Measurements from ENCODE around the gene COX20.

COX20 gene

DNA sequence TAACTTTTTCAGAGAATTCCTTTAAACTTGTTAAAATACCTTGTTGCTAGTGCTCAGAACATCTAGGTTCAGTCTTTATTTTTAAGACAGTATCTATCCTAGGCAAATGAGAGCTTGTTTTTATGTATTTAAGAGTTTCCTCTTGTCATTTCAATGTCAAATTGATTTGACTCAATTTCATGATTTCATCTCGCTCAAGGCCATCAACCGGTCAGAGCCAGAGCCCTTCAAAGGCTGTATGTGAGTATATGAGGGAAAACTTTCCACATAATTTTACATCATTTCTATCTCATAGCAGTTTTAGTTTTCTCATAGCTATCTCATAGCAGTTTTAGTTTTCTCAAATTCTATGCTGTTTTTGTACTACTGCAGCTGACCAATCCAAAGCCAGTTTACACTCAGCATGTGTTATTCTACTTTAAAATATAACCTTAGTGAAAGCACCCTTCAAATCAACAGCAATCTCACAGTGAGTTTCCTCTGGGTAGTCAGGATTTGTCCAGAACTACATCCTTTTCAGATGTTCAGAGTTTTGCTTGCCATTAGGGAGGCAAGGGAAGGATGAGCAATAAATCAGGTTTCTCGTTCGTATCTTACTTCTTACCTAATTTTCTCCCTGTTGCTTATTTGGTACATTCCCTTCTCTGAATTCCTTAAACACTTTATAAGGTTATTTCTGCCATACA lies 16.2 kb downstream of the COX20 start:
- DNase-seq (ENCODE audit: low read depth), result no peak

DNA sequence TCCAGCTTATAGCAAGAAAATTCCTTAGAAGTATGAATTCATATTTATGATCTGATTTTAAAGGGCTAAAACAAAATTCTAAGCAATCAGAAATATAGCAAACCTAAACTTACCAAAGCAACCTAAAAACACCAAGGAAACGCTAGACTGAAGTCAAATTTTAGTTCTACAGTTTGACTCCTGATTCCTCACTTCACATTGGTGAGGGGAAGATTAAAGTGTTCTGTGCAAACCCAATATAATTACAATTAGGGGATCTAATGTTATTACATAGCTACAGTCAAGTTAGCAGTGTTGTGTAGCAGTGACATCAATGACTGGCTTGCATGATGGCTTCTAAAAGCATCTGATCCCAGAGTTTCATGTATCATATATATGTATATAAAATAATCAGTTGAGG lies 17.2 kb downstream of the COX20 start:
- DNase-seq (ENCODE audit: low read depth), result no peak

DNA sequence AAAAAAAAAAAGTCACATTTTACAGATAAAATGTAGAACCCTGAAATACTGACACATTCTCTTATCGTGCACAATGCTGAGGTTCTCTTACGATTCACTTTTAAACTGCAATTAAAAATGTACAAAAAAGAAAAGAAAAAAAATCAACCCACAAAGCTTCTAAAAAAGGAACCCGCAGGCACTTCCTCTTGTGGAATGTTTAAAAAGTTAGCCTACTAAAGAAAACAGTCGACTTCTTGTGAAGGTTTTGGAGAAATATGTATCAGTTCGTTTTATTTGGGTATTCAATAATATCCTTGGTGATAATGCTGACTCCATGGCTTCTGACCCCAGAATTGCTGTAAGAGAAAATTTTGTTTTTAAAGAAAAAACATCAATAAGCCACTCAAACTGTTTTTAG lies 18.7 kb downstream of the COX20 start:
- DNase-seq (ENCODE audit: low read depth), result no peak

DNA sequence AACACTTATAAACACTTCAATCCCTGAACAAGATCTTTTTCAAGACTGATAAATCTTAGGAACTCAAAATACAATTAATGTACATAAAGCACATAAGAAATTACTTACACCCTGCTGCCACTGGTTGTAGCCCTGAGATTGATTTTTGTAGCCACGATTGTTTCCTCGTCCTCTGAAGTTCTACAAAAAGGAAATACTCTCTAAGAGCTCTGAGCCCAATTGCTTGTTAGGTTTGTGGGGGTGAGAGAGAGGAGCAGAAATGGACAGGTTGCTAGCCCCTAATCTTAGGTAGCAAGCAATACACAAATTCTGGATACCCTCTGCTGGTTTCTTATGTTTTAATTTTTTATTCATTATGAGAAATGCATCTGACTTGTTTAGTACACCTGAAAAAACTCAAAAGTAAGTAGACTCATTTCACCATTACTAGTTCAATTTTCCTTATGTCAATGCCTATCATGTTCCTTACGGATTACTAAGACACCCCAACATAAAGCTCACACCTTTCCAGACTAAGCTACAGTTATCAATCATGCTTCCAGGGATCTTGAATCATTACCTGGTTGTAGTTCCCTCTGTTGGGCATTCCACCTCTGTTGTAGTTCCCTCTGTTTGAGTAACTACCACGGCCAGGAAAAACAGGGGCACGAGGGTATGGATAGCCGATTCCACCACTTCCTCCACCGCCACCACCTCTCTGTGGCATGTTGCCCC lies 19.6 kb downstream of the COX20 start:
- no peak for DNase-seq (ENCODE audit: low read depth)

DNA sequence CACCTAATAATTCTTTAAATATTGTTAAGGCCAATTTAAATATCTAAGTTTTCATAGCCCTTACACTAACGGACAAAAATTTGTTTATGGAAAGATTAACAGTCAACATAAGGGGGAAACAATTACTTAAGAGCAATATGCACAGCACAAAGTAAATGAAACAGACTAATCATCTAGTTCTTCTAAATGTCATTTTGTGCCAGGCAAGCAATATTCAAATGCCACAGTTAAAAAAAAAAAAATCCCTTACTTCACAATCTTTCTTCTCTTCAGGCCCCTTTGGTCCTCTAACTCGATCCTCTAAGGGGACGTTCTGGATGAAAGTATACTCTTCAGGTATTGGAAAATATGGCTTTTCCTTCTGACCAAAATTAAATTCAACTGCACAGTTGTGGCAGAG lies 22.3 kb downstream of the COX20 start:
- DNase-seq (ENCODE audit: low read depth), result no peak

DNA sequence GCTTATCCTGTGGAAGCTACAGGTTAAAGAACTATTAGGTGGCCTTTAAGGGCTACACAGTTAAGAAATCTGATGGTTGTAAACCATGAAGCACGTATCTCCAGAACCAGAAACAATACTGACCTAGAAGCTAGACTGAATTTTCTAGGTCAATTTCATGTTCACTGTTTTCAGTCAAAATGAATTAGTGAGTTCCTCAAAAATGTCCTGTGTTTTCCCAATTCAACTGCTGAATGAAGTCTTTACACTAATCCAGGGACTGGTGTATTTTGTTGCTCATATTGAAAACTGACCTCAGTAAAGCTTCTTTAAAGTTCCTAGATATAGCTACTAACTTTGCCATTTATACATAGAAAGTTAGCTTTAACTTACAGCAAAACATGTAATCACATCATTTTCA lies 22.9 kb downstream of the COX20 start:
- no peak for DNase-seq (ENCODE audit: low read depth)

DNA sequence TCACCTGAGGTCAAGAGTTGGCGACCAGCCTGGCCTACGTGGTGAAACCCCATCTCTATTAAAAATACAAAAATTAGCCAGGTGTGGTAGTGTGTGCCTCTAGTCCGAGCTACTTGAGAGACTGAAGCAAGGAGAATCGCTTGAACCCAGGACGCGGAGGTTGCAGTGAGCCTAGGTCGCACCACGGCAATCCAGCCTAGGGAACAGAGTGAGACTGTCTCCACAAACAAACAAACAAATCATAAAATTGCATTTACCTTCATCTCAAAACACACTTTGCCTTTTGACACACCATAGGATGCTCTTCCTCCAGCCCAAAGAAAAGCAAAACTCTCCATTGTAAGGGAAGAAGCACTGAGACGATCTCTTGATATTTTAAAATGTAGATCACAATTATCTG lies 24.6 kb downstream of the COX20 start:
- DNase-seq (ENCODE audit: low read depth), result no peak

DNA sequence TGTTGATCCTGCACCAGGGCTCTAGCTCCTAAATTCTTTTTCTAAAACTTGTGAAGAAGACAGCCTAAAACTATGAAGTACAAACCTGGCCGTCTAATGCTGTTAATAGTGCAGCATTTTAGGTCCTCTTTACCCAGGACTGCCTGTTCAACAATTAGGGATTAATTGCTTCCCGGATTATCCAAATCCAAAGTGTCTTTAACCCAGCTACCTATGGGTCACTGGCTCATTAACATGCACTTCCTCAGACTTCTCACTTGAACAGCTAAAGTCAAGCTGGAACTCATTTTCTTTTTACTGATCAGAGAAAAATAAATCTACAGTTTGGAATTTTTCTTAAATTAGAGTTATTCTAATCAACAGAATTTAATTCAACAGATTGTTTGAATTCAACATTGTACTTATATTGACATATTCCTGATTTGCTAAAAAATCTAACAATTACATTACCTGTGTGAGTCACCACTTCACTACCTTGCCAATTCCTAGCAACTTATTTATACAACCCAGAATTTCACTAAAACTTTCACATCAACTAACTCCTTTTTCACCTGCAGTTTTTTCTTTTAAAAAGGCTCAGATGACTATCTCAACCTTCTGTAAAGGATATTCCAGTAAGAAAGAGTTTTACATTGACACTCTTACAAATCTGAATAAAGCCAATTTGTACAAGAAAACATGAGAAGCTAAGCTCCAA lies 25.6 kb downstream of the COX20 start:
- no peak for DNase-seq (ENCODE audit: low read depth)

DNA sequence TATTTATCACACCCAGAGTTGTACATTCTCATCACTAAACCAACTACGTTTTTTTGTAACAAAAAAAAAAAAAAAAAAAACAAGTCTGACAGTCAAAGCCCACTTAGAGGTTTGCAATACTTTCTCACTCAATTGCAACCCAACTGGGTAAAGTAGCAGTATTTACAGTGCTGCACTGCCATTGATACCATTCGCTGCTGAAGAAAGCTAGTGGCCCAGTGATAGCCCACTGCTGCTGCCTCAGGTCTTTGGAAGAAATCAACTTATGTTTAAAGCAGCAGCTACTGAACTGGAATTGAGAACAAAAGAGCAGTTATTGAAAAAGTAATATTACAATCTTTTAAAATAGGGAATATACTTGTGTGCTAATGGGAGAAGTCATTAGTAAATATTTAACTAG lies 26.2 kb downstream of the COX20 start:
- no peak for DNase-seq (ENCODE audit: low read depth)

DNA sequence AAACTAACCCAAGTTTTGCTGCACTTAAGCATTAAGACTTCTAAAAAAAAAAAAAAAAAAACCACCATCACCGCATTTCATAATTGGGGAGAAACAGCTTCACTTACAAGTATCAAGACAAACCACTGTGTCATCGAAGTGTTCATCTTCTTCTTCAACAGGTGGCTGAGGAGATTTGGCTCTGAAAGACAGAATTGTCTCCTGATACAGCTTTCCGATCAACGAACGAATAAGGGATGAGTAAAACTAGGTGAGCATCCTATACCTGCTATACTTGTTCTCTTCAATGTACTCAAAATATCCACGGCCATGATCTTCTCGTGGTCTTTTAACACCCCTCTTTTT lies 26.9 kb downstream of the COX20 start:
- DNase-seq (ENCODE audit: low read depth), result no peak

DNA sequence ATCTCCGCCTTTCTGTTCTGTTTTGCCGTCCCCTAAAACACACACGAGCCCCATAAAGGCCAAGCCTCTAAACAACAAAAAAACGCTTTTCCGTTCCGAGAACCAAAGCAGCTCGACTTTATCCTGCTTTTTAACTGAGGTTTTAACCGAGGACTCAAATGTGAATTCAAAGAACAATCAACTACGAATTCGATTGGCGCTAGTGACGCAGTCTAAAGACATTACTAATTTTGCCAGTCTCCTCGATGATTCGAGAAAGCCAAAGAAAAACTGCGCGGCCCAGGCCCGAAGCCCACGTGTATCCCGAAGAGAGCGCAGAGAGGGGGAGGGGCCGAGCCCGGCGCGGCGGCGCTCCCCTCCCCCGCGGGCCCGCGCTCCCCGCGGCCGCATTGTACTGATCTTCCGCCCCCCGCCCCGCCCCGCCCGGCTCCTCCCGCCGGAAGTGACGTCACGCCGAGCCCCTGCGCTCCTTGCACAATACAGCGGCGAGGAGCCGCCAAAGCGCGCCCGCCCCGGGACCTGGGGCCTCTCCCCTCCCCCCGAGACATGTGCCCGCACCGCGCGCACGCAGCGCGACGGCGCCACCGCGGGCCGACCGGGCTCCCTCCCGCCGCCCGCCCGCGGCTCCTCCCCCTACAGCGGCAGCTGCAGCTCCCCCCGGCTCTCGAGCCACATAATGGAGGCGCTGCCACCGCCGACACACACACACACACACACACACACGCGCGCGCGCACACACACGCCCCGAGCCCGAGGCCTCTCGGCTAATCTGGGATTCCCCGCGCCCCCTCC lies 27.4 kb downstream of the COX20 start:
- peak; percentile 97 for DNase-seq (ENCODE audit: low read depth)

DNA sequence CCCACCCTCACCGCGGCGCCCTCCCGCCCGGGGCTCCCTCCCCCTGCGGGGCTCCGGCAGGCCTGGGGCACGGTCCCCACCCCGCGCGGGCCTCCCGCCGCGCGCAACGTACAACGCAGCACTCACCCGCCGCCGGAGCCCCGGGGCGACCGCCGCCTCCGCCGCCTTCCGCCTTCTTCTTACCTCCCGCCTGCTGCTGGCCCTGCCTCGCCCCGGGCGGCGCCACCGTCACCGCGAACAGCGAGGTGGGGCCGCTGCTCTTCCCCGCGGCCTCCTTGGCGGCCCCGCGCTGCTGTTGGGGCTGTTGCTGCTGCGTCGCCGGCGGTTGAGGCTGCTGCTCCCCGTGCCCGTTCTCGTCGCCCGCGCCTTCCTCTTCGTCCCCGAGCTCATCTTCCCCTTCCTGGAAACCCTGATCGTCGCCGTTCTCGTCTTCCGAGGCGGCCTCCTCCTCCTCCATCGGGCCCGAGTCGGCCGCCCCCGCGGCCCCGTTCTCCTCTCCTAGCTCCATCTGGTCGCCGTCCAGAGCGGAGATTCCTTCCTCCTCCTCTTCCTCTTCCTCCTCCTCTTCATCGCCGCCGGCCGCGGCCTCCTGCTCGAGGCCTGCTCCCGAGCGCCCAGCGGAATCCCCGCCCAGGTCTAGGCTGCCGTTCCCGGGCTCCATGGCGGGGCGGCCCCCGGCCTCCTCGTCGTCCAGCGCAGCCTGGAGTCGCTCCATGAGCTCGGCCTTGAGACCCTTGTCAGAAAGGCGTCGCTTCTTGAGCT lies 28.2 kb downstream of the COX20 start:
- peak; percentile 14 for DNase-seq (ENCODE audit: low read depth)

DNA sequence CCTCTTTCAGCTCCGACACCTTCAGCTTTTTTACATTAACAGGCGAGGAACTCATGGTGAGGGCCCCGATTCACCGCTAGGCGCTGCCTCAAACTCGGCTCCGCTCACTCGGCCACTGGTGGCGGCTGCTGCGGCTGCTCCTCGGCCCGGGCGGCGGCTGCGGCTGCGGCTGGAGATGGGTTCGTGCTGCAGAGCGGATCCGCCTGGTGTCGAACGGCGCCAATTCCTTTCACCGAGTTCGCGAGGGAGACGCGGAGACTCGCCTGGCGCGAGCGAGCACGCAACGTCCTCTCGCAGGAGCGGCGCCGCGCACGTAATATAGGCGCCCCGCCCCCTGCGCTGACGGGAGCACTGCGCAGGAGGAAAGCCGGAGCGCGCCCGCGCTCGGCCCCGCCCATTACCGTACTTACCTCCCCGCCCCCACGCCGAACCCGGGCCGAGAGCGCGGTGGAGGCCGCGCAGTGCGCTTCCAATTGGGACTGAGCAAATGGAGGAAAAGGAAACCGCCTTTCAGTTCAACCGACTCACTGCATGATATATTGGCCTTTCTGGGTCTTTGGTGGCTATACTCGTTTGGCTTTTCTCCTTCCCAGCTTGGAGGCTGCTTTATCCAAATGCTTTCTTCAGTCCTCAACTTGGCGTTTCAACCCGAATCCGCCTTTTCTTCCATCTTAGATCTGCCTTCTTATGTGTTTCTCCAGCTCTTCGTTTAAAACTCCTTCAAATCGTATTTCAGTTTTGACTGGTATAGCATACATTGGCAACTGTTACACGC lies 29.0 kb downstream of the COX20 start, which contains the start of gene HNRNPU:
TSS of gene HNRNPU (minus strand) at position 291 of the 775 bp plus-strand sequence. CDS start at position 55, 236 bp downstream.
- DNase-seq (ENCODE audit: low read depth), result peak; percentile 94

DNA sequence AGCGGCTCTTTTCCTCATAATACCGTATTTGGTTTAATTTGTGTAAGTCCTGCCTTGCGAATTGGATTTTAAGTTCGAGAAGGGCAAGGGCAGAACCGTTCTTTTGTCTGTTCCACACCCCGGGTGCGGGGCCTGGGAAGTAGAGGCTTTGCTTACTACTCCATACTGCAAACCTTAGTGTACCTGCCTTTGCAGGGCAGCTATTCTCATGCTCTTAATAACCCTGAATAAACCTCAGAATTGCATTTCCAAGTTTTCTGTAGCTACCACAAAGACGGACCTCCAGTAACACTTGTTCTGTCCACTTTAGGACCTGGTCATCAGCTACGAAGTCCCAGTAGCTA lies 29.5 kb downstream of the COX20 start:
- DNase-seq (ENCODE audit: low read depth), result no peak

DNA sequence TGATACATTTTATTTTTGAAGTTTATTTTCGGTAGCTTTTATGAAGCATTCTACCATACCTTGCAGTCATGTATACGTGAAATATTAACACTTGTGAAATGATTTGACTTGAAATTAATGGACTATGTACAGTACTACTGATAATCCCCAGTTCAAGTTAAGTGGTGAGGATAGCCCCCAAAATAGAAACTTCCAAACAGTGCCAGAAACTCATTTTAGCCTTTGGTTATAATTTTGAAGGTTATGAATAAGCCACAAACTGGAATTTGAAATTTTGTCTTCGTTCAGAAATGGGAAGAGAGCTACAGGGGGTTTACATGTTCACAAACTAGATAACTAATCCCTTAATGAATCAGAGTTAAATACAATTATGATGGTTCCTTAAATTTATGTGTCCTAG lies 30.4 kb downstream of the COX20 start:
- no peak for DNase-seq (ENCODE audit: low read depth)

DNA sequence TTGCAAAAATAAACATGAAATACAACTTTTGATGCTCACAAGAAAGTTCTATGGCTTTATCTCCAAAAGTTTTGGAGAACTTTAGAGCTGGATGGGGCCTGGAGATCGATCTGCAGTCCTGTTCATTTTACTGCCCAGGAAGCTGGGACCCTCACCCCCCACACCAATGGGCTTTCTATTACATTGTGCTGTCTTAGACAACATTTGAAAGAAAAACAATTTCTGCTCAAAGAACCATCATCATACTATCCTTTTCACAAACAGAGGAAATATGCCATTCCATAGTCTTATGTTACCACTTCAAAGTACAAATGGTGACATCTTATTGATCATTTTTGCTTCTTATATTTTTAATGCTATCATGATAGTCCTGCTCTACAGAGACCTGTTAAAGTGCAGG lies 30.9 kb downstream of the COX20 start:
- DNase-seq (ENCODE audit: low read depth), result no peak

DNA sequence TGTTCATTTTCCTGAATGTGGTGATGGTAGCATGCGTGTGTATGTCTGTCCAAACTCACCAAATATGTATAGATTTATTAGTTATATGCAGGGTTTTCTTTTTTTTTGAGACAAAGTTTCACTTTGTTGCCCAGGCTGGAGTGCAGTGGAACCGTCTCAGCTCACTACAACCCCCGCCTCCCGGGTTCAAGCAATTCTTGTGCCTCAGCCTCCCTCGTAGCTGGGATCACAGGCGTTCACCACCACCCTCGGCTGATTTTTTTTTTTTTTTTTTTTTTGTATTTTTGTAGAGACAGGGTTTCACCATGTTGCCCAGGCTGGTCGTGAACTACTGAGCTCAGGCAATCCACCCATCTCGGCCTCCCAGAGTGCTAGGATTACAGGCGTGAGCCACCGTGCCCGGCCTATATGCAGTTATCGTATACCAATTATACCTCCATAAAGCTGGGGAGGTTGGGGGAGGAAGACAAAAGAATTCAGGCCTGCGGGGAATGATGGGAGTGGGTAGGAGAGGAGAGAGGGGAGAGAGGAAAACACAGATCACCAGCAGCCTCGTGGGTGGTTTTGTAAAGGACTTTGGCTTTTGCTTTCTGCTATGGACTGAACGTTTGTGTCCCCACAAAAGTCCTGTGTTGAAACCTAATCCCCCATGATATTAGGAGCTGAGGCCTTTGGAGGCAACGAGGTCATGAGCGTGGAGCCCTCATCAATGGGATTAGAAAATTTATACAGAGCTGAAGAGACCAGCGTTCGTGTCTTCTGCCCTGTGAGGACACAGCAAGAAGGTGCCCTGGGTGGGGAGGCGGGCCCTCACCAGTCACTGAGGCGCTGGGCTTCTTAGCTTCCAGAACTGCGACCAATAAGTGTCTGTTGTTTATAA lies 33.3 kb downstream of the COX20 start:
- no peak for DNase-seq (ENCODE audit: low read depth)

DNA sequence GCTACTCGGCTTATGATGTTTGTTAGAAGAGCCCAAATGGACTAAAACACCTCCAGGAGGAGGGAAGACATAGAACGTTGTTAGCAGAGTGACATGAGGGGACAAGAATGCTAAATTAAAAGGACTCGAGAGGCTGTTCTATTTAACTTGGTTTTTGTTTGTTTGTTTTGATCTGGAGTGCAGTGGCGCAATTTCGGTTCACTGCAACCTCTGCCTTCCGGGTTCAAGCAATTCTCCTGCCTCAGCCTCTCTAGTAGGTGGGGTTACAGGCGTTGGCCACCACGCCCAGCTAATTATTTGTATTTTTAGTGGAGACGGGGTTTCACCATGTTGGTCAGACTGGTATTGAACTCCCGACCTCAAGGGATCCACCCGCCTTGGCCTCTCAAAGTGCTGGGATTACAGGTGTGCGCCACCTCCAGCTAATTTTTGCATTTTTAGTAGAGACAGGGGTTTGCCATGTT lies 33.9 kb downstream of the COX20 start:
- no peak for DNase-seq (ENCODE audit: low read depth)

DNA sequence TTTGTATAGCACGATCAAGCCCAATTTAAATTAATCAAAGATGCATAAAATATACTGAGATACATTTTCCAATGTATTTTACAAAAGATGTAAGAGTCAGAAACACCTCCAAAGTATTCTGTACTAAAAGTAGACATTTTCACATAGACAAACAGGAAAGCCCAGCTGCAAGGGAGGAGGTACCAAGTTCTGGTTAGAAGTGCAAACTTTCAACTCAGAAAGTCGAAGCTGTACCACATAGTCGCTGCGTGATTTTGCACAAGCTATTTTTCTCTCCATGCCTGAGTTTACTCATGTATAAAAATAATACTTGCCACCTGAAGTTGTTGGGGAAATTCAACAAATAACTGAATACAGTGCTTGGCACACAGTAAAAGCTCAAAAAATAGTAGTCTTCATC lies 34.5 kb downstream of the COX20 start:
- DNase-seq (ENCODE audit: low read depth), result no peak

DNA sequence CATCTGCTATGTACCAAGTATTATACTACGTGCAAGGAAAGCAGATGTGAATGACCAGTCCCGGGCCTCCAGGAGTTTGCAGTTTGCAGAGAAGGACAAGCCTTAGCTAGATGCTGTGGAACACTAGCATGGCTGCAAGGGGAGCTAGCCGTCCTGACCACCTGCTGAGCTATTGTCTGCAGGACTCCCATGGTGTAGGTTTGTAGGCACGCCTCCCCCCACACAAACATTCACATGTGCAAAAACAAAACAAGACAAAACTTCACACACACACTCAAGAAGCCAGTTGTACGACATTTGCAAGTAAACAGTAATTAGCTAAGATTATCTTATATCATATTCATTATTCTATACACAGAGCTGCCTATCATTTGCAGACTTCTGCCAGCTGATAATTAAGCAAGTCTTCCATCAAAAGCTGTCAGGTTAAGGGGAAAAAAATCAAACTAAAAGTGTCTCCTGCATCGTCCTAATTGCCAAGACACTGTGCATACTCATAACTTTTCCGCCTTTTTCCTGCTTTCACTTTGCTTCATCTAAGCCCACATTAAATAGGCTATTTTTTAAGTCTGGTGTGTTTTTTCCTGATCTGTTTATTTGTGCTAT lies 39.6 kb downstream of the COX20 start:
- DNase-seq (ENCODE audit: low read depth), result no peak

Data from stimulated activated CD8-positive, alpha-beta memory T cell treated with anti-CD3 and anti-CD28 coated beads, Interleukin-4, amount 100 ng/mL, for 24 hours (primary cell).